Stimulated activated CD8-positive, alpha-beta memory T cell treated with anti-CD3 and anti-CD28 coated beads, Interleukin-2, amount 100 ng/mL, for 1 hour (primary cell): ENCODE data around the gene GLIS1.

ENCODE experiments used
- DNase-seq, 2 donors: peaks; one replicate each; pipeline ENCODE4 v3.0.0-alpha.2; 2020; ENCODE audit warnings: low read depth in 2 of 2

The GLIS1 gene

GRCh38 chr1:53638360-53639035 is 100.5 kb downstream of the GLIS1 start:
- no peak for DNase-seq

GRCh38 chr1:53637511-53638359 is 101.2 kb downstream of the GLIS1 start:
- DNase-seq, result no peak

DNA sequence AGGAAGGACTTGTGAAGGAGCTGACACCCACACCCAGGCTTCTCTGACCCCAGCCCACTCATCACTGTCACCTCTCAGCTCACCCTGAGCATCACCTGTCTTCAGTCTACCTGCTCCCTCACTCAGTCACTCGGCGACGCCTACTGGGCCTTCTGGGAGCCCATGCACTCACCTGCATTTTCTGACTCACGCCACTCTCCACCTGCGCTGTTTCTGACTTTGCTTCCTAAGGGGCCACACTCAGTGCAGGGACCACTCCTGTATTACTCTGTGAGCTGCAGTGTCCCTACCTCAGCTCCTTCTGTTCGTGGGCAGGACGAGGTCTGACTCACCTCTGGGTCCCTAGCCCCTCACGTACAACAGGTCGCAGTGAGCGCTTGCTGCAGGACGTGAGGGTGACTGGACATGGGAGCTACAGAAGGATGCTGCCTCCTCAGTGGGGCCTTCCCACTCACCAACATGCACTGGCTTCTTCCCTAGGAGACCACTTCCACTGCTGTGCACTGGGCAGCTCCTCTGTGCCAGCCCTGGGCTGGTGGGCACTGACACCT is 102.3 kb downstream of the GLIS1 start:
- DNase-seq, result no peak

DNA sequence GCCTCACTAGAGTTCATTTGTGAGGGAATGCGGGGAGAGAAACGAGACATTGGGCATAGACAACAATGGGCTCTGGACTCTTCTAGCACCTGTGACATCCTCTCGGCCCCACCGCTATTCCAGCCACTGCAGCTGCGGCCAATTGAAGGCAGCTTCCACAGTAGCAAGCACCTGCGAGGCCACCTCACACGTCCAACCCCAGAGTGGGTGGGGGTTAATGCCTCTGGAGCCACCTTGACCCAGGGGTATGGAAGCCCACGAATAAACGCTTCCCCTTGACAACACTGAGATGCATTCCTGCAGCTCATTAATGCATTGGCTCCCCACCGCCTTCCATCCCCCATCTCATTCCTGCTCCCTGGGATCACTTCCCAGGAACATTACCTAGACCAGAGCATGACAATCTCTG is 104.4 kb downstream of the GLIS1 start:
- DNase-seq, result no peak

DNA sequence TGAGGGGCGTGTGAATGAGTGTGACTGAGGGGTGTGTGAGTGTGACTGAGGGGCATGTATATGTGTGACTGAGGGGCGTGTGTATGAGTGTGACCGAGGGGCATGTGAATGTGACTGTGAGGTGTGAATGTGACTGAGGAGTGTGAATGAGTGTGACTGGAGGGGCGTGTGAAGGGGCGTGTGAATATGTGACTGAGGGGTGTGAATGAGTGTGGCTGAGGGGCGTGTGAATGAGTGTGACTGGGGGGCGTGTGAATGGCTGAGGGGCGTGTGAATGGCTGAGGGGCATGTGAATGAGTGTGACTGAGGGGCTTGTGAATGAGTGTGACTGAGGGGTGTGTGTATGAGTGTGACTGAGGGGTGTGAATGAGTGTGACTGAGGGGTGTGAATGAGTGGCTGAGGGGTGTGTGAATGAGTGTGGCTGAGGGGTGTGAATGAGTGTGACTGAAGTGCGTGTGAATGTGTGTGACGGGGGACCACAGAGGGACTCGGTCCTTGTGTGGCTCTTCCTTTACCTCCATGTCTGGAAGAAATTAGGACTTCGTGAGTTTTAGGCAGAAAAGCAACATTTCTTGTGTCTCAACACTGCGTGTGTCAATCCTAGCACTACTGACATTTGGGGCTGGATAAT is 105.8 kb downstream of the GLIS1 start:
- DNase-seq, result no peak

GRCh38 chr1:53631622-53632310 is 107.2 kb downstream of the GLIS1 start:
- DNase-seq, result no peak

DNA sequence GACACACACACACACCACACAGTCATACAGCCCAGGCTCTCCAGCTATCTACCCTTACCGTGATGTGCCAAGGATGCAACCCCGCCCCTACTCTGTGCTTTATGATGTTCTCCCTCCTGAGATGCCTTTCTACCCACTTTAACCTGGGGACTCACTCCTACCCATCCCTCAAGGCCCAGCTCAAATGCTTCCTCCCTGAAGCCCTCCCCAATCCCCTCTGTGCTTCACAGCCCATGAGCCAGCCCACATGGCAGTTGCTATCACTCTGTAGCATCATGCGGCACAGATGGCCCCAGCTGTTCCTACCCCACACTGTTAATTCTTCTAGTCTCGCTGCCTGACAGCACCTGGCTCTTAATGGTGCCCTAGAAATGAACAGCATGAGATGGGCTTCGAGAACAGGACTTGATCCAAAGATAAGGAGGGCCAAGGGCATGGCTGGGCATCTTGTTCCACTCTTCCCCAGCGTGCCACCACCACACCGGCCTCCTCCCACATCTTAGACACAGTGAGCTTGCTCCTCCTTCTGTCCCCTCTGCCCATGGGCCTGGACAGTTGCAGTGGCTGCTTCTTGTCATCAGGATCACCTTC is 109.8 kb downstream of the GLIS1 start:
- no peak for DNase-seq

DNA sequence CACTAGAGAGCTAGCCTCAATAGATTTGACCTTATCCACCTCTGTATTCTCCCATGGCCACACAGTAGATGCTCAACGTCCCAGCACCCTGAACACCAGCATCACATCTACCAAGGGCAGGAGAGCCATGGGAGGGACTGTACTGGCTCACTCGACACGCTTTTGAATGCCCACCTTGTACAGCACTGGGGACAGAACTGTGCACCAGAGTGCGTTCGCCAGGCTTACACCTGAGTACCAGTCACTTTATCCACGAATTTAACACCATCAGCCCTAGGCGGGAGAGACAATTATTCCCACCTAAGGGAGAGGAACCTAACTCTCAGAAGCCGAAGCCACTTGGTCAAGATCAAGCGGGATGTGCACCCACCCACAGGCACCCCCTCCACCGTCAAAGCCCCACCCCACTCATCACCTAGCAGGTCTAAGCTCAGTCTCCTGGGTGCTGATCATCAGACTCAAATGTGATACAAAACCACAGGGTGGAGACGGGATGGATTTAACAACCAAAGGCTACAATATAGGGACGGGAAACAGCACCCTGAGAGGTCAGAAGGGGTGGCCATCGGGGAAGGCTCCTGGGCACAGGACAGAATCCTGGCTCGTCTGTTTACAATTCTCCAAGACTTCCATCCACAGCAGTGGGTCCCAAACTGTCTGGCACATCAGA is 110.5 kb downstream of the GLIS1 start:
- DNase-seq, result no peak

DNA sequence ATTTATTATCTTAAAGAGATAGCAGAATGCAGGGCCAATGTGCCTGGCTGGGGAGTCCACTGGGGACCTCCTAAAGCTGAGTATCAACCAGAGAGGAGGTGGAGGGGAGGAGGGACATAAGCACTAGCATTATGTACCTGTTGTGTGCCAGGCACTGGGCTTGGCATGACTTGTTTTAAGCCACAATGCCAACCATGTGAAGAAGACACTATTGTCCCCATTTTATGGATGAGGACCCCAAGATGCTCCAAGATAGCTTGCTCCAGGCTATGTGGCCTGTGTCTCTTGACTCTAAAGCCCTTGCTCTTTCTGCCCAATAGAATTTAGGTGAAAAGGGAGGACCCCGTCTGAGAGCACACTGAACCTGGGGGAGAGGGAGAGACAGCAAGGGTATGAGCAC is 111.3 kb downstream of the GLIS1 start:
- no peak for DNase-seq

DNA sequence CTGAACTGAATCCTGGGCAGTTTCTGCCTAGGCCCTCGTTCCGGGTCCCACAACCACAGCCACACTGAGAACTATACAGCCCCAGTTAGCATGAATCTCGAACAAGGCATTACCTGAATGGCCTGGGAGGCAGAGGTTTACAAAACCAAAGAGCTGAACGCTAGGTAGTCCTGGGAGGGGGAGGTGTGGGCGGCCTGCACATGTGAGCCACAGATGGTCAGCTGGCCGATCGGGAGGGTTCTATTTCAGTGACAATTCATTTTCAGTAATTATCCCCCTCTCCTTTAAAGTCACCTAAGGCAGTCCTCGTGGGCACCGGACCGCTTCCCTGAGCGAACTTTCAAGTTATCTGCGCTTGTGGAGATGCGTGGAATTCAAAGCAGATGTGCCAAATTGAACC is 111.9 kb downstream of the GLIS1 start:
- no peak for DNase-seq

- DNase-seq, result no peak
These were observed 112.3 kb downstream of the GLIS1 start for GRCh38 chr1:53626616-53627015.

DNA sequence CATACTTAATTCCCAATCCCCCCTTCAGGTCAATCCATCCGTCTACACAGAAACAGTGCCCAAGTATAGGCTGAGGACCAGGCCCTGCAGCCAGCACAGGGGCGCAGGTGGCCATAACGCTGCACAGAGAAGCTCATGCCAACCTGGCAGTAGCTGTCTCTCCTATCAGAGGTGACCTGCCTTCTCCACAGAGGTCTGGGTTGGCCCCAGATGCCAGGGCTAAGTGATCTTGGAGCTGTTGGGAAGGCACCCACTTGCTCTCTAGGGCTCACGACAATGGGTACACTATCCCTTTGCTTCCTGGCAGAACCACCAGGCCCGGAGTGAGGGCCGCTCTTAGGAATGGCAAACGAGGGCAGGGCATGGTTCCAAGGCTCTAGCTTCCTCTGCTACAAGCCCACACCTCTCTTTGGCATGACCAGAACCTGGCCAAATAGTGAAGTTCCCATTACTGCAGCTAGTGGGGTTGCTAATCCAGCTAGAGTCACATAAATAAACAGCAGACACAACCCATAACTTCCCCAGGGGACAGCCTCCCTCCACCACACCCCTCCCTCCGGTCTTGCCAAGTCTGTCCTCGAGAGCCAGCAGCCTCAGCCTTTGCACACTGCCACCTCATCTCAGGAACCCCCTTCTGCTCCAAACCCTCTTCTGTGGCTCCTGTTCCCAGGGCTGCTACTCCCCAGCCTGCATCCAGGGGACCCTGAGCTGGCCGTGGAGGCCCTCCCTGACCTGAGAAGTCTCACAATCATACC is 113.0 kb downstream of the GLIS1 start:
- no peak for DNase-seq

DNA sequence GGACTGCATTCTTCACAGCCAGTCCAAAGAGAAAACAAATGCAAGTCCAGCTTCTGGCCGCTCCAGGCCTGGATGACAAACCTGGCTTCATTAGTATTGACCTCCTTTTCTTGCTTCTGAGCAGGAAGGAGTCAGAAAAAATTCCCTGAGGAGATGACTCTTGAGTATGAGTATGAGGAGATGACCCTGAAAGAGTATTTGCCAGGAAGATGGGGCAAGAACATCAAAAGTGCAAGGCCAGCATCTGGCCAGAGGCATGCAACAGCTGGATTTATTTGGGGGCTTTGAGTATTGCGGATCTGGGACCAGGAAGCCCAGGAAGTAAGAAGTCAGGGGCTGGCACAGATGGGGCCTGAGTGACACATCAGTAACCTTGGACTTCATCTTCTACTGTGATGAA is 113.9 kb downstream of the GLIS1 start:
- no peak for DNase-seq

- no peak for DNase-seq
These were observed 116.4 kb downstream of the GLIS1 start for GRCh38 chr1:53622531-53622930.

DNA sequence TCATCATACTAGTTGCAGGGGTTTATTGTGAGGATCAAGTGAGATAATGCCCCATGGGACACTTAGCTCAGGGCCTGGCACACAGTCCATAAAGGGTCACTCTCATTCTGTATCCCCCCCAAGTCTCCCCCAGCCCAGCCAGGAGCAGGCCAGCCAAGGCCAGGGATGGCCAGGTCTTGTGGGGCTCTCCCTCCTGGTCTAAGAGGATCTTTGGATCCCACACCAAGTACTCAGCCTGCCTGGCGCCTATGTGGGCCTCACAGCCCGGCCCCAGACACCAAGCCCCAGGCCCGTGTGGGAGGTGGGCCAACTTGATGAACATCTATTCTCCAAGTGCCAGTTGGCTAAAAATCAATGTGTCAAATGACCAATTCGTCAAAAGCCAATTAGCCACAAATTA is 117.8 kb downstream of the GLIS1 start:
- no peak for DNase-seq

- DNase-seq, result no peak
These were observed 118.7 kb downstream of the GLIS1 start for GRCh38 chr1:53620061-53620855.

GRCh38 chr1:53619367-53620060 is 119.5 kb downstream of the GLIS1 start:
- DNase-seq, result no peak

DNA sequence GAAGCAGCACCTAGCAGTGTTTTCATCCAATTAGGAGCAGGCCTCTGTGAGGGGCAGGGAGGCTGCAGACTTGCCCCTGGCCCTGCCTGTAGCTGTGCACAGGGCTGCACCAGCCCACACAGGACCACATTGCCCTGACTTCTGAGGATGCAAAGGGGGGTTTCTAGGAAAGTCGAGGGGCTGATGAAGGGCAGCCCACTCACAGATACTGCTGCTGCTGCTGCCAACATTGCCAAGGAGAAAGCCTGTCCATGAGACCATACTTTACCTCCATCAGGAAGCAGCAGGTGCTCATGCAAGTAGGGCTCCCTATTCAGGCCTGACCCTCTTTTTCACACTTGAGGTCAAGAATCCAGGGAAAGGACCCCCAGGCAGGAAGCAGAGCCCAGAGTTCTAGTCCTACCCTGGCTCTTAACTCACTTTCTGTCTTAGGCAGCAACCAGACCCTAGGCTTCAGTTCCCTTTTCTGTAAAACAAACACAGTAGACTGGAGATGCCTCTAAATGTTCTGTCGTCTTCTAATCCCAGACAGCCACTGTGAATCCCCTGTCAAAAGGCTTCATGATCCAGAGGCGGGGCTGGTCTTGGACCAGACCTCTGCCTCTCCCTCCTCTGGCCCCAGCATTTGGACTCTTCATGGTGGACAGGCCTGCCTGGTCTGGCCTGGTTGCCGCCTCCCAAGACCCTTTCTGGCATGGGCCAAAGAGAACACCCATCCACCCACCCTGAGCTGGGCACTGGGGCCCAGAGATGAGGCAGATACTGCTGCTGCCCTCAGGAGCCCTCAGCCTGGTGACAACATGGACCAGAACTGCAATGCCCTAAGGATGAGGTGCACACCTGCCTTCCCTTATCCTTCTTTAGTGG is 120.2 kb downstream of the GLIS1 start:
- no peak for DNase-seq
